GM19025 (cell line): ENCODE results near the gene SLIT2.

Experiments
- ATAC-seq: cut with Tn5 transposase; IDR thresholded peaks from one replicate; pipeline ENCODE4 v1.9.1; 2021; ENCODE audit warnings: mild to moderate bottlenecking, low read depth, moderate library complexity; ENCODE audit not compliant: unreplicated experiment

The SLIT2 gene

DNA sequence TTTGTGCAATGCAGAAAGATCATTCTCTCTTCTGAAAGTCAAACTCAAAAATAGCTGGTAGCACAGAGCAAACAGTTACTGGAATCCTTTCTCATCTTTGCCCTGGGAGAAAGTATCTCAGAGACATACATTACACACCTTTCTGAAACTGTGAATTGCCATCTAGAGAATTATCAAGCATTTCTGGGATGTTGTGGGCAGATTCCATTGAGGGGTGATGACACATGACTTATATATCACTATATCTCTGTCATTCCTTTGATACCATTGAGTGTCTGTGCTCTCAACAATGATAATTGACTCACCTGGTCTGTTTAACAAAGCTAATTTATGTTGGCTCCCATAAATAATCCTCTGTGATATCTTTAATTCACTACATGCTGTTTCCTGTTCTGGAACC lies 13.0 kb downstream of the SLIT2 start:
- no peak for ATAC-seq

DNA sequence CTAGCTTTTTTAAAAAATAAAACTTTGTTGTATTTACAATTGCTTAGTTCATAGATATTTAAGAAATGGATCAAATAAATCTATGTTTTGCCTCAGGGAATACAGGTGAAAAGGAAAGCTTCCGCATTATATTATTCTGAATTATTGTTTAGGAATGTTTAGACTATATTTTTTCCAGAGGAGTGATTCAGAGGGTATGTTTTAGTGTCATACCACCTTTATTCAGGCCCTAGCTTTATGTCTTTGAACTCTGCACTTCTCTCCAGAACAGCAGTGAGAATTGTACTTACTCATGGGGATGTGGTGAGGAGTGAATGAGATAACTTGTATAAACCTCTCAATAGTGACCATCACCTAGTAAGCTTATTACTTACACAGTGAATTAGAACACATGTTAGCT lies 14.0 kb downstream of the SLIT2 start:
- no peak for ATAC-seq

DNA sequence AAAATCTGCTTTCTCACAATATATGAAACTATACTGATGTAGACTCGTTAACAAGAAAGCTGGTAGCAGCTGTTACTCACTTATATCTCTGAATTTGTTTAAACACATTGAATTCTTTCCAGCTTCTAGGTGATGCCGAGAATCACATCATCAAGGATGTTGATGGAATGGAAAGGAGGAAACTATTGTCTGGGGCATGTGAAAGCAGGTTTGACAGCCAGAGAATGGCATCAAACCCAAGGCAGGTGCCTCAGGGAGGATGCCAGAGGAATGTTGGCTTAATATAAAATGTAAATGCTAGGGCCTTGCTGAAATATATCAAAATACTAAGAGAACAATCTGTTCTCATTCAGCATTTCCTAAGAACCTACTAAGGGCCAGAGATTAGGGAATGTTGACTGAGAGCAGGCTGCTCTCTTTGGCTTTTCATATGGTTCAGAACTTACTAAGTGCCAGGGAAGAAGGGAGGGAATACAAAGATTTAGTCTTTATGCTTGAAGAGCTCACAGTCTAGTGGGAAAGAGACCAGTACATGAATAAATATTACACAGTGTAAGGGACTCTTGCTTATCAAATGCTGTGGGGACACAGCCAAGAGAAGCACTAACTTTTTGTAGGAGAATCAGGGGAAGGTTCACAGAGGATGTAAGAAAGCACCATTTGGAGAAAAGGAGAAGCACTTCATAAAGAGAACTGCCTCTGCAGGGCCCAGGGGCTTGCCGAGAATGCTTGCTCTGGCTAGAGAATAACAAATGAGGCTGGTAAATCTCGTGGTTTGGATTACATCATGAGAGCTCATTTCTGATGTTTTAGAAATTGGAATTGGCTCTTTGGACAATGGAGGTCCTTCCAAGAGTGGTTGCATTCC lies 14.7 kb downstream of the SLIT2 start:
- no peak for ATAC-seq

DNA sequence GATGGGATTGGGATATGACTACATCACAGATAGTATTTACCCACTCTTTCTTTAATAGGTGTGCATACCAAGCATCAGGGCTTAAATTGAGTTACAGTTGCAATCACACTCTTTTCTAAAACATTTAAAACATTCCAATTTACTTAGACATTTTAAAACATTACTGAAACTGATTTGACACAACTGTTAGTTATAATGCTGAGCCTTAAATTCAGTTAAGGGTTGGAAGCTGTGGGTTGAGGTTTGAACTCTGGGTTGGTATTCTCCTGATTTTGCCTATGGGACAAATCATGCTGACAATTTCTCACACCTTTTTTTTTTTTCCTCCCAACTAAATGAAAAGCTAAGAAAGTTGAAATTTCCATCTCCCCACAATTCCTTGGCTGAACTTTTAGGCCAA lies 16.3 kb downstream of the SLIT2 start:
- no peak for ATAC-seq

DNA sequence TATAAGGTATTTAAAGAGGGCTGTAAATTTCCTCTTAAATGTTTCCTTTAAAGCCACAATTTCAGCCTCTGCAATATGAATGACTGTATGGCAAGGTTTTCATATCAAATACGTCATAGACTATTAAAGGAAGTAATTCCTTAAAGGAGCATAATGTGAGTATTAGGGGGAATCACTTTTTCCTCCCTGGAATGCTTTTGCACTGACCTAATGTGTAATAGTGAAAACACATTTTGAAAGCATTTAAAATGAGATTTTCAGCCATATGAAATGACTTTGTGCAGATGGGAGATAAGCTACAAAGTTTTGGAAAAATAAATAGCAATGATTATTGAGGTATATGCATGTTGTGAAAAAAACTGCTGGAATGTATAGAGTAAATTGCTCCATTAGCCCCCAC lies 17.6 kb downstream of the SLIT2 start:
- no peak for ATAC-seq

DNA sequence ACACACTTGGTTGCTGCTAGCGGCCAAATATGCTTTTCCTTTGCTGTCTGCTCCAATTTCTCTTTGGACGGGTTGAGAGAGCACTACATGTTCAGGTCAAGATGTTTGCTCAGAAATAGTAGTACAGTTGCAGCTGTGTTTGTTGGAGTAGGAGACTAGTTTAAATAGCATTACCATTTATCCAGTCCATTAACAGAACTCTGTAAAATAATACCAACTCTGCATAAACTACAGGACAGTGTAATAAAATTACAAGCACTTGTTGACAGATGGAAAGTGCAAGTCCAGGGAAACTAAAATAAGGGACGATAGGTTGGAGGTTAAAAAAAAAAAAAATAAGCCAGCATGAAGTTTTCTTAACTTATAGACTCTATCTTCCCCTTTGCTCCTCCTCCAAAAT lies 20.2 kb downstream of the SLIT2 start:
- no peak for ATAC-seq

DNA sequence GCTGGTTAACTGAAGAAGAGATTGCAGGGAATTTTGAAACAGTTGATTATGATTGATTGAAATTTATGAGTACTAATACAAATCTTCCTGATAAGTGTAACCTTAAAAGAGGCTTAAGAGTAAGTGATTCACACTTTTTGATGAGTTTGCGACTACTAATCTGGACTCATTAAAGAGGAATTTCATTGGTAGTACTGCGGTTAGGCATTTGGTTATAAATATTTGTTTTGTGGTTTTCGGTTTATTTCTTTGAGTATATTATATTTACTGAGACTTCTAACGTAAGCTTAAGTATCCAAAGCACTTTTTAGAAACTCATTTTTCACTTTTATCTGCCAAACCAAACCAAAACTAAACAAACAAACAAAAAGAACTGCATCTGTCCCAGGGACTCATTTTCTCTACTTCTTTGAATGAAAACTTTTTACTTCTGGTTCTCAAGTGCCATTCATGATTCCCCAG lies 20.7 kb downstream of the SLIT2 start:
- no peak for ATAC-seq

DNA sequence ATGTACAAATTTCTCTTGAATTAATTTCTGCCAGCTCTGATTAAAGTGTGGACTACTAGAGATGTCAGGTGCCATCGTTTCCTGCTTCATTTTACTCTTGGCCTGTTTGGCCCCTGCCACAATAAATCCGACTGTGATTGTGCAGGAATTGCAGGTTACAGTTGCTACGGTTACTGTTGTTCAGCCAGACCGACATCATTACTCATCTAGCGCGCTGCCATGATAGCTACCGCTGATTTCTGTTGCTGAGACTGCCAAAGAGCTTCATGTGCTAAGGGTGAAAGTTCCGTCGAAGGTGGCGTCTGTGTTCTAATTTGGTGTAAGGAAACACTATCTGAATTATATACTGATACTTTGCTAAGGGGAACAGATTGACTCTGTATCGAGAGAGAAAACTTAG lies 22.1 kb downstream of the SLIT2 start:
- no peak for ATAC-seq

DNA sequence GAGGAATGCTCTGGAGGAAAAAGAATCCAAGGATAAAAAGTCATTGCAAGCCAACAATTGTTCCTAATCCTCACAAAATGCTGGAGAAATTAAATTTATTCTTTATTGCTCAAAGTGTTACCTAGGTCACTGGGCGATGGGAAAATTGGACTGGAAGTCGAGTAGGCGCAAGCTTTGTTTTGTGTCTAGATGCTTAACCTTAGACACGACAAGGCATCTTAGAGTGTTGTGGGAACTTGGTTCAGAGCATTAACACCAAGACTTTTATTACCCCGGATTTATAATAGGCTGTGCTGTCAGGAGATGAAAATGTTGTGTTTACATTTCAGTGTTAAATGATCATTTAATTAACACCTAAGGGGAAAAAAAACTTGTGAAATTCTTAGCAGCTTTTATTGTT lies 25.1 kb downstream of the SLIT2 start:
- ATAC-seq: no peak

DNA sequence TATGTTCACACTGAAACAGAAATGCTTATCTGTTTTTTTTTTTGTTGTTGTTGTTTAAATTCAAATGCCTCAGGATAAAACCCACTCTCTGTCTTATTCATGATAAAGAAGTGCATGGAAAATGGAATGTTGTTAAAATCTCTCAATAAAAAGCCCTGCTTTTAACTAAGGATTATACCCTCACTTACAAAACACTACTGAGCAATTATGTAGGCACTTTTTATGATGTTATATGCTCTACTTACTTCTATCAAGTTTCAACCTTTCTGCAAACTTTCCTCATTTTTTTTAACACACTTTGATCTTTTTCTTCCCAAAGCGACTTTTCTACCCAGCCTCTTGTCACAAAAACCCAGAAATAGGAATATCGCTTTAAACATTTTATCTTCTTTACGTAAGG lies 26.5 kb downstream of the SLIT2 start:
- ATAC-seq: no peak

DNA sequence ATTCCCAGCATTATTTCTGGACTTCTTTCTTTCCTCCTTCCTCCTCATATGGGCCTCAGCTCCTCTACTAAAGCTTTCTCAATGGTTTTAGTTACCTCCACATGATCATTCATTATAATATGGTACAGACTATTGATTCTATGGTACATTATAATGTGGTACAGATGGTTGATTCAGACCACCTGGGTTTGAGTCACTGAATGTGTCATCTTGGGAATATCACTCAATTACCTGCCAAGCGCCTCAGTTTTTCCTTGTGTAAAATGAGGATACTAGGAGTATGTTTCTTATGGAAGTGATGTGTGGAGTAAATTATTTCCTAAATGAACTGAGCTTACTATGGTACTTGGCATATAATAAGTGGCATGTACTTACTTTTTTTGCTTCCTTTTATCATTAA lies 27.7 kb downstream of the SLIT2 start:
- ATAC-seq: no peak

DNA sequence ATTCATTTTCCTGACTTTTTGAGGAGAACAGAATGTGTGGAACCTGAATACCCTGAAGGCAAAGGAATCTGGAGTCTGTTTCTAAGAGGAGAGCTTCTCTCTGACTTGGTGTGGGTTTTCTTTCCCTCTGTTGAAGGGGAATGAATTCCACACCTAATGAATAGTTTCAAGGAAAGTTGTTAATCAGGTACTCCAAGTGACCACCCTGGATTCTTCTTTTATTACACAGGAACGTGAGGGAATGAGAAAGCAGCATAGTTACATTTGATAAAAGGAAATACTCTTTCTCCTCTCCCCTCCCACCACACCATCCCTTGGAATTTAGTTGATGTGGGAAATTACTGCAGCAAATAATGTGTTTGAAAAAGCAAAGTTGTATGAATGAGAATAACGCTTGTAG lies 29.7 kb downstream of the SLIT2 start:
- ATAC-seq: no peak

DNA sequence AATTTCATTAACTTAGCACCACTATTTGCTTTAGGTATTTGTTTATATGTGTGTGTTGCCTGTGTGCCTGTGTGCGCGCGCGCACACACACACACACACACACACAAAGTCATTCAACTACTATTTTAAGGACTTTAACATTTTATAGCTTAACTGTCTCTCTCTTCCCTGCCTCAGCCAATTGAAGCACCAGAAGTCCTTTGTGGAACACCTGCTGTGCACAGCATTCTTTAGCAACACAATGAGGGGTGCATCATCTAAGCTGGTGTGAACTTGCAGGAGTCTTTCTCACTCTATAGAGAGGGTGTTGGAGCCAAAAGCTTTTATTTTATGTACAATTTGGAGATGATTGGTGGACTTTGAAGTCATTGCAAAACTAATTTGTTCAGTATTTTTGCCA lies 31.3 kb downstream of the SLIT2 start:
- no peak for ATAC-seq

DNA sequence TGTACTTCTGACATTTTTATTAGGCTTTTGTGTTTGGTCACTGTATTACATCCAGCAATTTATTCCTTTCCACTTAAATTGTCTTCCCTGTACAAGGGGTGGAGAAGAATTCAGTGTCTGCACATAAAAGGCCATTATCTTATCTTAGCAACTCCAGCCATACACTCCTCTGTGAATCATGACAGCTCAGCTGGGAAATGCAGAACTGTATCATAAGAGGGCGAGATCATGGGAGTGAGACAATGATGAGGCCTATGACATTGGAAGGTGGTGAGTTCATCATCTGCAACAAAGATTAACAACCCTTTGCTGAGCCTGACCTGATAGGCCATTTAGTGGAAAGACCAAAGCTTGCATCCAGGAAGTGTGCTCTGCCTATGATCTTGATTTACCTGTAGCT lies 33.3 kb downstream of the SLIT2 start:
- ATAC-seq: no peak

DNA sequence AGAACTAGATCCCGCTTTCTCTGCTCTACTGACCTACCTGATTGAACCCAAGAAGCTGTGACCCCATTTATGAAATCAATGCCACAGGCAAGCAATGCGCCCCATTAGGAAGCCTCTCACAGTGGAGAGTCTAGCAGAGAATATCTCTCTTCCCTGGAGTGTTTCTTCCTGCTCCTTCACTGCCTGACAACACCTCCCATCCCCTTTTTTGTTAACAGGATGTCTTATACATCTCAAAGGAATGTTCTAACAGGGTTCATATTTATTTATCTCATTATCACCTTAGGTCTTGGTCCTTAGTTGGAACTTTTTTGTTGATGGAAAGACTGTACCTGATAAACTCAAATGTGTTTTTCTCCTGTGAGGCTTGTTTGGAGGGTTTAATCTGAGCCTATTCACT lies 35.5 kb downstream of the SLIT2 start:
- no peak for ATAC-seq

DNA sequence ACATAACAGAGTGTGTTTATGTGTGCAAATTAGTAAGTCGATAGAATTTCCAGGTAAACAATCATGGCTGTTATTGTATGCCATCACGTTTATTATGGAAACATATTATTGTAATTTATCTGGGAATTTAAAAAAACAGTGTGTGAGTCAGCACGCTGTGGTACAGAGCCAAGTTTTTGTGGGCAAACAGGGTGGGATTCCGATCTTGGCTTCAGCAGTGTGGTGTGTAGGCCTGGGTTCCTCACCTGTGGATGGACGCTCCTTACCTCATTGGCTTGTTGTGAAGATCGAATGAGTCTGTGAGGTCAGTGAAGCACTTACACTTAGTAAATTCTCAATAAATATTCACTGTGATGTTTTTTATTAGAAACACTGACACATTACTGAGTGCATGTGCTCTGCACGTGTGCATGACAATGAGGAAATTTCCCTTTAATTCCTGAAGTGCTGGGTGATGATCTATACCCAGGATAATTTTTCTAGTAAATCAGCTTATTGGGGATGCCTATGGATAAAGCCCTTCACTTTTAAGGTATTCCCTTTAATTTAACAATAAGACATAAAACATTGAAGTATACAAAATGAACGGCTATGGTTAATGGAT lies 36.4 kb downstream of the SLIT2 start:
- ATAC-seq: no peak

DNA sequence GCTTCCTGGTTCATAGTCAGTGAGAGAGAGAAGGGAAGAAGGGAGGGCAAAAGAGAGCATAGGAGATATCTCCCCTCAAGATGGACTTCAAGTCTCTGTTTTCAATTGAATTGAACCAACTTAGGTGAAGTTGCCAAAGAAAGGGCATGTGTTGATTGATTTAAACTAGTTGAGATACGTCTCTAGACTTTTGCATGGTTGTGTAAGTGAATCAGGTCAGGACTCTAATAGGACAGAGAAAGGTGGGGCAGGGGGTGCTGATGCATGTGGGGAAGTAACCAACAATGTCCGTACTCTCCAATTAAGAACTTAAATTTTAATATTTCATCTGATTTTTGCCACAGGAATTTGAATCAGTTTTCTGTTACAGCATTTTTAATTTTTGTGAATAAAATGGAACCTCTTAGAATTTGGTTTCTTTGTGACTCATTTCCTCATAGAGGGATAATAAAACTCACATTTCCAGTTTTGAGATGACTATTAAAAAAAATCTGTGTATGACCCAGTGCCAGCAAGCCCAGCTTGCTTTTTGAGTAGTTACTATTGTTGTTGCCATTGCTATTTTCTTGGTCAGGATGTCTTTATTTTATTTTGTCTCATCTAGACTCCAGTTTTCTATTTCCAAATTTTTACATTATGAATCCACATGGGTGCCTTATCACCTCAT lies 37.3 kb downstream of the SLIT2 start:
- no peak for ATAC-seq

DNA sequence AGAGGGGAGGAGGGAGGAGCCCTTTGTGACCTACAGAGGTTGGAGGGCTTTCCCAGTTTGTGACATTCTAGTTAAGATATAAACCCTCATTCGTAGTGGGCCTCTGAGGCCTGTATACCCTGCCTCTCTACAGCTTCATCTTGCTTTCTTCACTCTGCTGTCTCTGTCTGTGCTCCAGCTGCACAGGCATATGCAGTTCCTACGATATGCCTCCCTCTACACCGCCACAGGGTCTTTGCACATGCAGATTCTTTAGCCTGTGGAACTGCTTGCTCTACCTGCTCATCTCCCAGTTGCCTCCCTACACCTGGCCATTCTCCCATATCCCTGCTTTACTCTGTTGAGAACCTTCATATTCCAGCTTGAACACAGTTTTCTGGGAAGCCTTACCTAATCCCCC lies 38.1 kb downstream of the SLIT2 start:
- no peak for ATAC-seq

DNA sequence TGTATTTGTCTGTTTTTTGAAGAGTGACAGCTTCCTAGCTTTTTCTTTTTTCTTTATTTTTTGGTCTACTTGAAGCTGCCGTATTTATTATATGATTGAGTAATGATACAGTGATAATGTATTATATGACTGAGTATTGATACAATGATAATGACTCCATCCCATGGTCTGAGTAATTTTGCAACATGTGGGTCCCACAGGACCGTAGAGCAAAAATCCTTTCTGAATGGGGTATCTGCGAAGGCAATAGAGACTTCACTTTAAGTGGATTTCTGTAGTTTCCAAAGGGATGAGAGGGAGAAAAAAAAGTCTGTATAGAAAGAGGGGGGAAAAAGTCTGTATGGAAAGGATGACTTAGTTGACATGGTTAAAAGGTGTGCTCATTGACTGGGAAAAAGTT lies 41.0 kb downstream of the SLIT2 start:
- no peak for ATAC-seq

DNA sequence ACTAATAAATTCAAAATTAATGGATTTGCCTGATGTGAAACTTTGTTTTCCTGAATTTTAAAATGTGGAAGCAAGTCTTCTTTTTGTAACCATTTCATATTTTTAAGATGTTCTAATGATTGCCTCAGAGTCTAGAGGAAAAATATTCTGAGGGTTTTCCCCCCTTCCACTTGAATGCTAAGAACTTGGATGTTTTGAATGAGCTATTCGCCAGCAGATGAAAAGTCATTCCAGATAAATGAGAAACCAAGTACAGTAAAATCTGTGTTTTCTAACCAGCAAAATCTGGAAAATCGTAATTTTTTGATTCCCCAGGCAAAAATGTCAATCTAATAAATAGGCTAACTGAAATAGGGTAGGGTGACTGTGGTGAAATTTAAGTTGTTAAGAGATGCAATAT lies 45.6 kb downstream of the SLIT2 start:
- ATAC-seq: no peak

DNA sequence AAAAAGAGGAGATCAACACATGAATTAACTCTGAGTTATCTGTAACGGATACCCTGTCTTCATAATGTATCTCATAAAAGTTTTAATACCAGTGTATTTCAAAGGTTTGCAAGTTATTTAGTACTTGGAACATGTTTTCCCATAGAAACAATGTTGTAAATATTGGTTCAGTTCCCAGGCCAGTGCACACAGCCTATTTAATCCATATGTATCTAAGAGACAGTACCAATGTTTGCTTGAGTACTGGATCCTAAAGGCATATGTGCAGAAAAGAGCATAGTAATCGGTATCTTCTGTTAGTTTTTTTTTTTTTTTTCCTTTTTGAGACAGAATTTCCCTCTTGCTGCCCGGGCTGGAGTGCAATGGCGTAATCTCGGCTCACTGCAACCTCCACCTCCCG lies 46.1 kb downstream of the SLIT2 start:
- no peak for ATAC-seq

DNA sequence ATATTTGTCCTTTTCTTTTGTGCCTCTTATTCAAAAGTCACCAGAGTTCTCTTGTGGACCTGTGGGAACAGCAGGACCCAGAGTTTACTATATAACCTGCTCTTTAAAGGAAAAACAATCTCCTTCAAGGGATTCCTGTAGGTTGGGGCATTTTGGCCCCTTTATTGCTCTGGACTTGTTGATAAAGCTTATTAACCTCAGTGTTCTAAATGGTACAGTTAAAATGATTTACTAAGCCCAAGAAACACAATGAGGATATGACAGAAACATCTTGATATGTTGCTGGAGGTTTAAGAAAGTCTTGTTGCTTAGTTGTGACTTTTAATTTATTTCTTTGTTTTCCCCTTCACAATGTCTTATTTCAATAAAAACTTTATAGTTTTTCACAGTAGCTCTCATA lies 46.8 kb downstream of the SLIT2 start:
- no peak for ATAC-seq
